Measurements from ENCODE around the gene OR52N2. TPM values are rescaled to one million over a fixed set of nuclear protein-coding genes. Genes with fewer than 3 reads are reported as not detected.

The OR52N2 gene
- total RNA-seq, 5 donors from 2014 or later (not counting 1 experiment from before 2014, with no cell fraction given), result not detected

GRCh38 chr11:5851002-5851401 is 42.3 kb downstream of the OR52N2 start:
- Histone ChIP-seq H3K4me3 (ENCODE audit: control insufficient read depth in 1 of 2, extremely low read depth in 1 of 2, low read length in 1 of 2) (no peak overlapping the region), H3K9me3 (no peaks in the 10 kb centered on the region), H3K36me3 (ENCODE audit: control insufficient read depth in 2 of 2, extremely low read depth in 1 of 2, insufficient read depth in 1 of 2, low read length in 1 of 2) (no peaks in the 10 kb centered on the region), H3K4me1 (ENCODE audit: control insufficient read depth in 1 of 2, extremely low read depth in 1 of 2, insufficient read depth in 2 of 2, low read length in 2 of 2) (no peaks in the 10 kb centered on the region), H3K27ac (ENCODE audit: low read length) (no peak overlapping the region), H3K27me3 (replicated peaks in 1 of 2; ENCODE audit: control insufficient read depth in 2 of 2, extremely low read depth in 1 of 2, insufficient read depth in 2 of 2, low read length in 1 of 2) (no peaks in the 10 kb centered on the region)
- Mint-ChIP-seq H3K4me3 (no peak overlapping the region), H3K36me3 (no peaks in the 10 kb centered on the region), H3K9me3 (no peaks in the 10 kb centered on the region), H3K27ac (no peak overlapping the region), H3K27me3 (peaks cover 13 to 21% of the 10 kb centered on the region in 2 donors), H3K4me1 (no peaks in the 10 kb centered on the region)
- ChIA-PET CTCF (no interaction called here), POLR2A (no interaction called here)
- ATAC-seq (replicated peaks in 1 of 4) (no peak), DNase-seq (no peak)
- no CpG with 5 or more reads among the region's 1 CpG for WGBS (ENCODE audit: insufficient coverage)

DNA sequence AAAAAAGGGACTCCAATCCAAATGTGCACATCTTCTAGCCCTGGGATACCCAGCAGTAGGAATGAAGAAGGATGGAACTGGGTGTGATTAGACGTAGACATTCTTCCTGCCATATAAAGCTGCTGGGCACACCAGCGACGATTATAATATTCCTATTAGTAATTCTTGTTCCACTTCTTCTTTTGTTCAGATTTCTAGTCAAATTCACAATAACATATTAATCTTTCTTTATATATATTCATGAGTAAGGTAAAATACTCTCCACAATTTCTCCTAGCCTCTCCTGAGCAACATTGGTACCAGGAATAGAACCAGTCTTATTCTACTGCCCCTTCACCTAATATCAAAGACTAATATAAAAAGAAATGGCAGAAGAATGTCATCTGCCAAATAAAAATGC is 48.9 kb downstream of the OR52N2 start, which contains the start of gene OR52E8:
OR52E8 (minus strand) TSS at position 101 of the 400 bp plus-strand sequence; CDS start at position 101, 0 bp downstream.
- Mint-ChIP-seq H3K4me3 (no peak within 1 kb of the TSS), H3K27ac (no peak within 1 kb of the TSS), H3K27me3 (peaks cover 15 to 21% of the 10 kb centered on the region in 2 donors), H3K4me1 (no peaks in the 10 kb centered on the region), H3K36me3 (no peaks in the 10 kb centered on the region), H3K9me3 (no peaks in the 10 kb centered on the region)
- H3K4me3 ChIP-seq (ENCODE audit: control insufficient read depth in 1 of 2, extremely low read depth in 1 of 2, low read length in 1 of 2), result no peak within 1 kb of the TSS
- ATAC-seq (replicated peaks in 1 of 4), result no peak
- no CpG with 5 or more reads among the region's 3 CpGs for WGBS (ENCODE audit: insufficient coverage)
- no peak within 1 kb of the TSS for H3K27ac ChIP-seq (ENCODE audit: low read length)
- POLR2A ChIA-PET, result no interaction called here
- no peaks in the 10 kb centered on the region for H3K27me3 ChIP-seq (replicated peaks in 1 of 2; ENCODE audit: control insufficient read depth in 2 of 2, extremely low read depth in 1 of 2, insufficient read depth in 2 of 2, low read length in 1 of 2)
- H3K36me3 ChIP-seq (ENCODE audit: control insufficient read depth in 2 of 2, extremely low read depth in 1 of 2, insufficient read depth in 1 of 2, low read length in 1 of 2), result no peaks in the 10 kb centered on the region
- H3K4me1 ChIP-seq (ENCODE audit: control insufficient read depth in 1 of 2, extremely low read depth in 1 of 2, insufficient read depth in 2 of 2, low read length in 2 of 2), result no peaks in the 10 kb centered on the region
- CTCF ChIA-PET, result no interaction called here
- no peak for DNase-seq
- H3K9me3 ChIP-seq, result no peaks in the 10 kb centered on the region

DNA sequence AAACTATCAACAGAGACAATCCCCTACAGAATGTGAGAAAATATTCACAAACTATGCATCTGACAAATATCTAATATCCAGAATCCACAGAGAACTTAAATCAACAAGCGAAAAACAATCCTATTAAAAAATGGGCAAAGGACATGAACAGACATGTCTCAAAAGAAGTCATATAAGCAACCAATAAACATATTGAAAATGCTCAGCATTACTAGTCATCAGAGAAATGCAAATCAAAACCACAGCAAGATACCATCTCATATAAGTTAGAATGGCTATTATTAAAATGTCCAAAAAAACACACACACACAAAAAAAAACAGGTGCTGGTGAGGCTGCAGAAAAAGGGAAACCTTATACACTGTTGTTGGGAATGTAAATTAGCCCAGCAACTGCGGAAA is 57.1 kb downstream of the OR52N2 start:
- no peaks in the 10 kb centered on the region for H3K4me1 ChIP-seq (ENCODE audit: control insufficient read depth in 1 of 2, extremely low read depth in 1 of 2, insufficient read depth in 2 of 2, low read length in 2 of 2)
- Mint-ChIP-seq H3K36me3 (no peaks in the 10 kb centered on the region), H3K27me3 (peaks cover 12 to 23% of the 10 kb centered on the region in 2 donors), H3K4me1 (no peaks in the 10 kb centered on the region), H3K27ac (no peak overlapping the region), H3K4me3 (no peak overlapping the region), H3K9me3 (peaks cover 0 to 3% (median 3%) of the 10 kb centered on the region in 3 donors)
- no peaks in the 10 kb centered on the region for H3K27me3 ChIP-seq (replicated peaks in 1 of 2; ENCODE audit: control insufficient read depth in 2 of 2, extremely low read depth in 1 of 2, insufficient read depth in 2 of 2, low read length in 1 of 2)
- POLR2A ChIA-PET, result interaction anchor here in 1 of 2 donors (0.6 kb wide), 1 partner anchor 750 kb away, joined by 7 read pairs; no protein-coding TSS in a partner anchor
- H3K4me3 ChIP-seq (ENCODE audit: control insufficient read depth in 1 of 2, extremely low read depth in 1 of 2, low read length in 1 of 2), result no peak overlapping the region
- no CpG with 5 or more reads among the region's 2 CpGs for WGBS (ENCODE audit: insufficient coverage)
- ATAC-seq (replicated peaks in 1 of 4), result no peak
- CTCF ChIA-PET, result no interaction called here
- H3K36me3 ChIP-seq (ENCODE audit: control insufficient read depth in 2 of 2, extremely low read depth in 1 of 2, insufficient read depth in 1 of 2, low read length in 1 of 2), result no peaks in the 10 kb centered on the region
- DNase-seq, result no peak
- no peak overlapping the region for H3K27ac ChIP-seq (ENCODE audit: low read length)
- H3K9me3 ChIP-seq, result no peaks in the 10 kb centered on the region

Other genes starting within 250 kb of the OR52N2 start
- gene OR52B6, start 228.0 kb upstream of the OR52N2 start, total RNA-seq, result not detected
- under 1 TPM in 2 of 5 donors, not detected in 3; 0.13 to 0.14 TPM for gene TRIM6, start 212.3 kb upstream of the OR52N2 start, total RNA-seq
- gene TRIM34, start 183.9 kb upstream of the OR52N2 start, total RNA-seq, result 10 to 100 TPM in 3 of 5 donors, 1 to 10 TPM in 2; 7.4 to 13.5 (median 10.4) TPM
- gene TRIM5, start 123.8 kb upstream of the OR52N2 start, total RNA-seq, result 10 to 100 TPM; 17.6 to 38.2 (median 31.6) TPM
- gene TRIM22, start 119.1 kb upstream of the OR52N2 start, total RNA-seq, result 100 to 1,000 TPM; 256 to 397 (median 320) TPM
- under 1 TPM; 0.20 to 0.78 (median 0.37) TPM for gene OR56B1, start 72.5 kb upstream of the OR52N2 start, total RNA-seq
- gene OR52N4, start 54.7 kb upstream of the OR52N2 start, total RNA-seq, result 1 to 10 TPM; 1.4 to 3.8 (median 2.3) TPM
- gene OR52N5, start 25.6 kb upstream of the OR52N2 start, total RNA-seq, result not detected
- not detected for gene OR52N1, start 17.7 kb upstream of the OR52N2 start, total RNA-seq
- gene OR52E6, start 33.0 kb downstream of the OR52N2 start, total RNA-seq, result not detected
- not detected for gene OR52E8, start 48.8 kb downstream of the OR52N2 start, total RNA-seq
- not detected for gene OR52E4, start 71.7 kb downstream of the OR52N2 start, total RNA-seq
- not detected for gene OR52E5, start 84.3 kb downstream of the OR52N2 start, total RNA-seq
- gene OR56A3, start 133.3 kb downstream of the OR52N2 start, total RNA-seq, result not detected
- gene OR56A5, start 159.6 kb downstream of the OR52N2 start, total RNA-seq, result not detected
- gene OR52L1, start 178.1 kb downstream of the OR52N2 start, total RNA-seq, result under 1 TPM in 1 of 5 donors, not detected in 4; 0.32 TPM
- gene OR56A4, start 198.0 kb downstream of the OR52N2 start, total RNA-seq, result under 1 TPM in 2 of 5 donors, not detected in 3; 0.07 to 0.09 TPM
- gene OR56A1, start 221.8 kb downstream of the OR52N2 start, total RNA-seq, result under 1 TPM in 1 of 5 donors, not detected in 4; 0.23 TPM